GM12872 (cell line): ENCODE measurements around the gene TLR8.

Experiments used
- CTCF ChIP-seq: IDR thresholded peaks from 3 replicates; pipeline ENCODE4 v1.5.1; 2011; ENCODE audit warnings: low read depth, mild to moderate bottlenecking, low read length, moderate library complexity; ENCODE audit not compliant: insufficient read depth

The TLR8 gene

DNA sequence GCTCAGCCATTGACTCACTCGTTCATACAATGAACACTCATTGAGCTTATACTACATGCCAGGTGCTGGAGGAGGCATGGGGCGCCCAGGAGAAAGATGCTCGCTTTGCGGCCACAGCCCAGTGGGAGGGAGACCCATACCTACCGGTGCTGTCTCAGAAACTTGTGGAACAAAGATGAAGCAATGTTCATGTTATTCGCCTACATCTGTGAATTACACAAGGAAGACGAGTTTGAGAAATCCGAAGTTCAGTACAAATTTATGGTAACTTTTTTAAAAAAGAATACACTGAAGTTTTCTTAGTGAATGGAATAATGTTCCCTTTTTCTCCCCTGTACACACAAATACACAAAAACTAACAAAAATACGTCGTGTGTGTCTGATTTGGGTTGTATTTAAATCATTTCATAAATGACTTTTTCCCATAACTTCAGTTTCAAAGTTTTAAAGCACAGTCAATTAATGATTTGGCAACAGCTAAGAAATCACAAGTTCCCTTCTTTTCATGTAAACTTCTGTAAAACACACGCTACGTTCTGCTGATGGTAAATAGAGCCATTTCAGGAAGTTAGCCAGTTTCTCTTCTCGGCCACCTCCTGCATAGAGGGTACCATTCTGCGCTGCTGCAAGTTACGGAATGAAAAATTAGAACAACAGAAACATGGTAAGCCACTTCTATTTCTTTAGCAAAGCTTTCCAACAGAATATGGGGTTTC is at the start of gene TLR8:
Gene TLR8, plus strand, starts transcription at position 575 of the 716 bp plus-strand sequence. Its CDS starts 87 bp downstream, at position 662.
- TF ChIP-seq CTCF, result no peak

DNA sequence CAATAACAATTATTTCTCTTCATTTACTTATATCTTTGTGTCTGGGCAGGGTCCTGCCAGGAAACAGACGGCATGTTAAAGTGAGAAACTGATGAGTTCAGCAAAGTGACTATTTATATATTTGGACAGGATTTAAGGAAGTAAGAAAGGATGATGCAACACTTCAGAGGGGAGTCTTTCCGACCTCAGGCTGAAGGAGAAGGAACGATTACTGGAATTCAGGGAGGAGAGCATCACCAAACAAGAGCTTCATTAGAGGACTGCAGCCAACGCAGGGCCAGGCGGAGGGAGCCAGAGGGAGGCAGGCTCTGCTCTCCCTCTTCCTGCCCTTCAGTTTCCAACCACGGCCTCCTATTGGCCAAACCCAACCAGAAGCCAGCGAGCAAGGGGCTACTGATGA is 41.1 kb upstream of the TLR8 start:
- no peak for TF ChIP-seq CTCF

DNA sequence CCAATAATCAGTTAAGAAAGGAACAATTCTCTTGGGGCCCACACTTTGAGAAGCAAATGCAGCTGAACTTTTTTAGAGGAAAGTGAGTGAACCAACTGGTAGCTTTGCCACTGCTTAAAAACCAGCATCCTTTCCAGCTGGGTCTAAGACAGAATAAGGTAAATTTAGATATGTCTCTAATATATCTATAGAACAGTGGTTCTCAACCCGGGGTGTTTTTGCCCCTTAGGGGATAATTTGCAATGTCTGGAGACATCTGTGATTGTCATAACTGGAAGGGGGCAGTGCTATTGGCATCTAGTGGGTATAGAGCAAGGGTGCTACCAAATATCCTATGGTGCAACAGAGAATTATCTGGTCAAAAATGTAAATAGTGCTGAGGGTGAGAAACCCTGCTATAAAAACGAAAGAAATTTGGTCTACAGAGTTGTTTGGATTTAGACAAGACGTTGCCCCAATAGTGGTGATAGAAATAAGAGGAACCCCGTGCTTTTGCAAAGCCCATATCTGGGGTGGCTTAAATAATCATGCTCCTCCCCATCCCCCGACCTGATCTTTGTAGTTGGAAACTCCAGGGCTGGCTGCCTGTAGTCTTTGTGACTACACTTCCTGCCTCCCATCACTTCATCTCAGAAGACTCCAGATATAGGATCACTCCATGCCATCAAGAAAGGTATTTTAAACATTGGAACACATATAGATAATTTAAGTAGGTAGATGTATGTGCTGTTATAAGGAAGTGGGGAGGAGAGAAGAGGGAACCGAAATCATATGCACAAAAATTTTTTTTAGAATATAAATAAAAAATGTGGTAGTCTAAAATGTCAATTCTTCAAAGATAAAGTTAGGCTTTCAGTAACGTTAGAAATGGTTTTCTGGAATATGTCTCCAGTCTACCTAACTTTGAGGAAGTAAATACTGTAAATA is 39.7 kb upstream of the TLR8 start, which contains the start of gene TLR7:
Gene TLR7, plus strand, starts transcription at position 622 of the 927 bp plus-strand sequence. CDS start 507 bp downstream, outside the sequence.
- TF ChIP-seq CTCF, result no peak

DNA sequence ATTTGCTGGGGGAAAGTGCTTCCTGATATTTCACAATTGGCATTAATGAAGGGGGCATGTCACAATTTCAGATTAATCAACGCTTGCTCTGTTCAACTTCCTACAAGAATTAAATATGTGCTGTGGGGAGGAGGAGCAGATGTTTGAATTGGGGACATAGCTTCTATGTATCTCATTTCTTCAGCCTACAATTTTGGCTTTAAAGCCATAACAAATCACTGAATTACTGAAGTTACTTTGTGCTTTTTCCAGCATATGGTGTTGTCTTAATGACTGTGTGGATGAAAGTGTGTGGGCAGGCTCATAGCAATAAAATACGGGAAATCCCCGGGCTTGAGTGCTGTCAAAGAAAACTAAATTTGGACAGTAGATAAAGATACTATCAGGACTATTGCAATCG is 38.7 kb upstream of the TLR8 start:
- TF ChIP-seq CTCF, result no peak

- TF ChIP-seq CTCF, result no peak
Measured at GRCh38 chrX:12868747-12869146, 37.7 kb upstream of the TLR8 start.

DNA sequence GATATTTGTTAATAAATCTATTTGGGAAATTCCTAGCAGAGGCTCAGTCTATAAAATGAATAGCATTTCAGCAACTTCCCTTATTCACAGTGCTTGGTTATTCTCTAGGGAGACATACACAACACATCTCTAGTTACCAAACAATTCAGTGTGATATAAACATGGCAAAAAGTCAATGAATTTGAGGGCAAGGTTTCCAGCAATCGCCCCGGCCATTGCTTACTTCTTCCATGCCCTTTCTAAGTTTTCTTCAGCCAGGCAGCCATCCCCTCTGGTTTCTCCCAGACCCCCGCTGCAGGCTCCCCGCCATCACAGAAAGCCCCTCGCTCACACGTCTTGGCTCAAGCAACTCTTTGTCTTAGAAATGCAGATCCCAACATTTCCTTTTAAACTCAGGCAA is 35.2 kb upstream of the TLR8 start:
- TF ChIP-seq CTCF, result no peak

DNA sequence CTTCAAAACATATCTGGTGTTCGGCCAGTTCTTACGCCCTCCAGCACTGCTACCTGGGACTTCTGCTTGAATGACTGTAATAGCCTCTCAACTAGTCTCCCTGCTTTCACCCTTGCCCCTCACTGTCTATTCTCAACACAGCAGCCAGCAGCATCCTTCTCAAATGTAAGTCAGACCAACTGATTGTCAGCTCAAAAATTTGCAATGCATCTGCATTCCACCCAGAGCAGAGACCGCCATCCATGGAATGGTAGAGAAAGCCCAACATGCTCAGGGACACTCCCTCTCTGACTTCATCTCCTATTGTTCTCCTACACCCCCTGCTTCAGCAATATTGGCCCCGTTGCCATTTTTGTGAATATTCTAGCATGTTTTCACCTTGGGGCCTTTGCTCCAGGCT is 33.7 kb upstream of the TLR8 start:
- TF ChIP-seq CTCF, result no peak
